Measurements from ENCODE around the gene RGL4.

RGL4 gene

GRCh38 chr22:23745791-23746190, 55.0 kb downstream of the RGL4 start:
- no peak for DNase-seq
